ENCODE results near the gene DCAF7.

DCAF7 gene

DNA sequence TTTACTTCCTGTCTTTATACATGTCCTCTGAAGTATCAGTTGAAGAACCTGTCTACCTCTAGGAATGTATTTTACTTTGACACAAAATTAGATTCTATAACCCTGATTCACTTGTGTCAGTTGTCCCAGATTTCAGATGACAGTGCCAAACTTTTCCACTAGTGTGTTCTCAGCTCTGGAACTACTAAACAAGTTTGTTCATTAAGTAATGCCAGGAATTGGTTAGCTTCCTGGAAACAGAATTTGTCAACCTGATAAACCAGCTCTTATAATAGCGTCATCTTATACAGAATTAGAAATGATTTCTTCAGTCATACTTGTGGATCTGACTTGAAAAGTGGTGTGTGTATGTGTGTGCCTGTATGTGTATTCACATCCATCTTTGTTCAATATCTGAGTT lies 79.3 kb downstream of the DCAF7 start:
- no peak for DNase-seq (ENCODE audit: low read depth)

DNA sequence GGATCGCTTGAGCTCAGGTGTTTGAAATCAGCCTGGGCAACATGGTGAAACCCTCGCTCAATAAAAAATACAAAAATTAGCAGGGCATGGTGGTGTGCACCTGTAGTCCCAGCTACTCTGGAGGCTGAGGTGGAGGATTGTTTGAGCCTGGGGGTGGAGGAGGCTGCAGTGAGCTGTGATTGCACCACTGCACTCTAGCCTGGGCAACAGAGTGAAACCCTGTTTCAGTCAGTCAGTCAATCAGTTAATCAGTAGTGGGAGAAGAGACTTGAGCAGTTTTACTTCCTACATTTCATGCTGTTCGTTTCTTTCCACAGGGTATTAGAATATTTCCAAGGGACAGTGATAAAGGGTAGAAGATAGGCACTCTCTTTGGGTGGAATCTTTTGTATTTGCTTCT lies 80.8 kb downstream of the DCAF7 start:
- DNase-seq (ENCODE audit: low read depth) = no peak

DNA sequence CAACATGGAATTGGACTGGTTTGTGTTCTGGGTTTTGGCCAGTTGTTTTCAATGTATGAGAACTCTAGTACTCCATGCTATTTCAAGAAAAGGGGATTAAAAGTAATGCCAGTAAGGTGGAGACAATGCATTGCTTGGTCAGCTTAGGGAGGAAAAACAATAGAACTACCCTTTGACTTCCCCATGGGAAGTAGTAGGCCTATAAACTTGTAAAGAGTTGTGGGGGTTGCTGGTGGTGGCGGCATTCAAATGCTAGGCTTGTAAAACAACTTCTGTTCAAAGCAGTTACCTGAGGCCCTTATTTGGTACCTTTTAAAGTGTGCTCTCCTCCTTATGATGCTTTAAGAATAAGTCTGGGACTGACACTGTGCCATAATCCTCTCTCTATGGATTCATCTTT lies 81.3 kb downstream of the DCAF7 start:
- DNase-seq (ENCODE audit: low read depth) = no peak

DNA sequence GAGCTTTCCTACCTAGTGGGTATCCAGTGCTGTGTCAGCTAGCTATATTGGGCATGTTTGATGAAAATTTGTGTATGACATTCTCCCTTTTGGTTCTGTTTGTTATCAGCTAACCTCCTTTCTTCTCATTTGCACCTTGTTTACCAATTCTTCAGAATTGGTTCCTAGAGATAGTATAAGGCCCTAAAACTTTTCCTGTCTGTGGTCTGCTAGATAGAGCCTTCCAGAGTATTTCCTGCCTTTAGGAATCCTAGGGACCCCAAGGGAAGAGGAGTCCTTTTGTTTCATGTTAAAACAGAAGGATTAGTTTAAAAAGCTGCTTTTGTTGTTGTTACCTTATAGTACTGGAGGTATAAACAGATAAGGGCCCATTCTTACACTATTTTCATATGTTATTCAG lies 83.5 kb downstream of the DCAF7 start:
- DNase-seq (ENCODE audit: low read depth) = no peak

DNA sequence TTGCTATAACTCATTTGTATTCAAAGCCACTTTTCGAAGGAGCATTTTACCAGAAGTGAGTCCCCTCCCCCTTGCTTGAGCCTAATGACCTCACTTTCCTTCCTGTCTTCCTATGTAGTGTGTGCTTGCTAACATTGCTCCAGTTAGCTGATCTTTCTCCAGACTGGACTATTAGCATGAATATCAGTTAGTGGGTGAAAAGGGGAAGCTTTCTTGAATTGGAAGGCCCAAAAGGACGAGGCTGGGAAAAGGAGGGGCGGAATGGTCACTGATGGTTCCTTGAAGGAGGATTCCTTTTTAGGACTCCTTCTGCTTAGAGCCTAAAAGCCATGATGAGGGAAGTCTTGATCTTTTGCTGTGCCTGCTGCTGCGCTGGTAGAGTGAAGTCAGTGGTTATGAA lies 83.9 kb downstream of the DCAF7 start:
- no peak for DNase-seq (ENCODE audit: low read depth)

DNA sequence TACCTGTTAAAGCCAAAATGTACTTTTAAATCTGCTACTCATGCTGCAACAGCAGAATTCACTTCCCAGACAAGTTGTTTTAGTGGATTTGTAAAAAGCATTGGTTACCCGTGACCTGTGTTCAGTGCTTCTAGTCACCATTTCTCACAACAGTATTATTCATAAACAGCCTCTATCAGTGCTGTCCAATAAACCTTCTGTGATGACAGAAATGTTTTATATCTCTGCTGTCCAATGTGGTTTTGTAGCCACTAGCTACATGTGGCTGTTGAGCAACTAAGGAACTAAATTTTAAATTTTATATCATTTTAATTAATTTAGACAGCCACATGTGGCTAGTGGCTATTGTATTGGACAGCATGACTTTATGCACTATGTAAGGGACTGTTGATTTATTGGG lies 84.5 kb downstream of the DCAF7 start:
- DNase-seq (ENCODE audit: low read depth) = no peak

DNA sequence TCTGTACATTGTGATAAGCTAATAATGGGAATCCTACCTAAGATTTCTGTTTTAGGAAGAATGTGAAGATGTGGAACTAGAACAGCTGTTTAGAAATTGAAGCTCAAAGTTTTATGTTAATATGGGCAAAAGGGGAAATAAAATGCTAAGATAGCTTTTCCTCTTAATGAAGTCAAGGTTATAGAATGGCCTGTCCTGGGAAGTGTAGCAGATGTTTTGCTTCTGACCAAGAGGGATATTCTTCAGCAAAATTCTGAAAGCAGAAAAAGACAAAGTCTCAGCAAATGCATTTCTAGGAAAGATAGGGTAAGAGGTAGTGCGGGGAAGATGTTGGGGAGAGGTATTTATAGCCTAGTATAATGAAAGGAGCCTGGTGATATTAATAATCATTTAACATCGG lies 85.0 kb downstream of the DCAF7 start:
- no peak for DNase-seq (ENCODE audit: low read depth)

DNA sequence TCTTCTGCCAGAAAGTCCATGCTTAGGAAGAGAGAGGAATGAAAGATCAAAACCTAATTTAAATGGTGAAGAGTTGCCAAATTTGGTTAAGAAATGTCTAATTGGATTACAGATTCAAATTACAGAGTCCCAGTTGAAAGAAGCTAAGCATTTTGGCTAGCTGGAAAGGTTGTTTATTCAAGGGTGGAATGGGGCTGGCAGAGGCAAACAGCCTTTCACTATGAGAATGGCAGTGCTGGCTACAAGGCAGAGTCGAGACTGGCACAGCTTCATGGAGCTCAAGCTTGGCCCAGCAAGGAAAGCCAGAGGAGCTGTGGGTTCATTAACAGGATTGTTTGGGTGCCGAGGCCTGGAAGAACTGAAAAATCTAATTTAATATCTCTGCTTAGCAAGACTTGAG lies 85.5 kb downstream of the DCAF7 start:
- DNase-seq (ENCODE audit: low read depth) = no peak

DNA sequence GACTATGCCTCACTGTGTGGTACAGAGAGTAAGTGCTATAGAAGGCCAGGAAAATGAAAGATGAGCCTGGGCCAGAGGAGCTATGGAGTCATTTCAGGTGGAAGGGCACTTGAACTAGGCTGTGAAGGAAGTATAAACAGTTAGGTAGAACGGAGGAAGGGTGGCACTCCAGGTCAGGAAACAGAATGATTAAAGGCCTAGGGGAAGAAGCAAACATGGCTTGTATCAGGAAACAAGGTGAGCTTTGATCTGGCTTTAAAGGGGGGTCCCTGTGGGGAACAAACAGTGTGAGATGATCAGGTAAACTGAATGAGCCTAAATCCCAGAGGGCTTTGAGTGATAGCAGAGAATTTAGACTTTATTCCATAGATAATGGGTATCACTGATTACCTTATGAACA lies 88.8 kb downstream of the DCAF7 start:
- DNase-seq (ENCODE audit: low read depth) = no peak

DNA sequence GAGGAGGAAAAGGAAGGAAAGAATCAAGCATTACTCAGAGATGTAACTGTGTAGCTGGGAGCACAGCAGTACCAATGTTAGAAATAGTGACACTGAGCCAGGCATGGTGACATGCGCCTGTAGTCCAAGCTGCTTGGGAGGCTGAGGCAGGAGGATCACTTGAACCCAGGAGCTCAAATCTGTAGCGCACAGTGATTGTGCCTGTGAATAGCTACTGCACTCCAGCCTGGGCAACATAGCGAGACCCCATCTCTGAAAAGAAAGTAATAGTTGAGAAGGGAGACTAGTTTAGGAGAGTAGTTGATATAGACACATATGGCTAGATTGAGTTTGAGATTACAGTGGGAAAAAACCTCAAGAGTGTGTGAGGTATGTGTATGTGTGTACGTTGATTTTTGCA lies 89.8 kb downstream of the DCAF7 start:
- no peak for DNase-seq (ENCODE audit: low read depth)

DNA sequence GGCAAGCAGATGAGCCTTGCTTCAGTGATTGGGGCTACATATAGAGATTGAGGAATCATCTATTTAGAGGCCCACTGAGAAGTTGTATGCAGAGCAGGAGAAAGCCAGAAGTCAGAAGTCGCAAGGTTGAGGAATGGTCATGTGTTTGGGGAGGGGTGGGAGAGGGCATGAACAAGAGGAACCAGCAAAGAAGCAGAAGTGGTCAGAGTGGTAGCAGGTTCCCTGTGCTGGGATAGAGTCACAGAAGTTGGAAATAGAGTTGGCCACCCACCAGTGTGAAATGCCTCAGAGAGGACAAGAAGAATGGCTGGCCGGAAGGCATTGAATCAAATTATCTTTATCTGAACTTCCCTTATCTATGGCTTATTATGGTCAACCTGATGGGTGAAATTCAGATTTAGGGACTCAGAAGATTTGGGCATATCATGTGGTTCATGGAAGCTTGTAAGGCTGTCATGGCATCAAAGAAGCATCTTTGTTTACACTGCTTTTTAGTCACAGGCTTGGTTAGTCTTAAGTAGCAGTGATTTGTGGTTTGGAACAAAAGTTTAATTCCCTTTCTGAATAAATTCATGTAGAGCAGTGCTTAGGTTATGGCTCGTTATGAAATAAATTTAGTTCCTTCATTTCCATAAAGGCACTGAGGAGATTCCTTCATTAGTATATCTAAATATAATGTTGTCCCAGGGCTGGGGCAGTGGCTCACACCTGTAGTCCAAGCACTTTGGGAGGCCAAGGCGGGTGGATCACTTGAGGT lies 91.6 kb downstream of the DCAF7 start:
- DNase-seq (ENCODE audit: low read depth) = no peak
